PFSK-1 (cell line): ENCODE data around the gene WNK2.

ENCODE experiments used
- FOXP2 ChIP-seq: optimal IDR thresholded peaks from 2 replicates; pipeline ENCODE3; 2011; ENCODE audit warnings: borderline replicate concordance, control low read depth, inconsistent platforms; ENCODE audit not compliant: insufficient read depth; ENCODE audit errors: extremely low read length, extremely low read depth
- POLR2AphosphoS5 ChIP-seq: IDR thresholded peaks from 2 replicates; pipeline ENCODE4 v1.6.1; 2012; ENCODE audit warnings: low read depth, mild to moderate bottlenecking, control low read depth, low read length, moderate library complexity
- REST ChIP-seq, 2 experiments: IDR thresholded peaks; 2 replicates each; pipeline versions ENCODE4 v1.6.1 to v1.8.0; 2011 to 2012; ENCODE audit warnings: low read depth in 2 of 2, low read length in 2 of 2, control low read depth in 1 of 2, inconsistent platforms in 1 of 2, mild to moderate bottlenecking in 1 of 2, moderate library complexity in 1 of 2; ENCODE audit not compliant: insufficient read depth in 1 of 2
- SIN3A ChIP-seq: IDR thresholded peaks from 2 replicates; pipeline ENCODE4 v1.6.1; 2012; ENCODE audit warnings: mild to moderate bottlenecking, low read length, moderate library complexity, borderline replicate concordance; ENCODE audit not compliant: insufficient read depth
- TAF1 ChIP-seq: IDR thresholded peaks from 2 replicates; pipeline ENCODE4 v1.6.1; 2012; ENCODE audit warnings: low read length, control low read depth, borderline replicate concordance; ENCODE audit not compliant: insufficient read depth

Gene WNK2

GRCh38 chr9:93230601-93231000 lies 46.7 kb downstream of the WNK2 start:
- TF ChIP-seq FOXP2 (no peak), SIN3A (no peak), TAF1 (no peak), REST (IDR thresholded peaks at IDR 0.05; ENCODE audit: insufficient read depth in 1 of 2, low read depth in 2 of 2, low read length in 2 of 2) (no peak), POLR2AphosphoS5 (no peak)

DNA sequence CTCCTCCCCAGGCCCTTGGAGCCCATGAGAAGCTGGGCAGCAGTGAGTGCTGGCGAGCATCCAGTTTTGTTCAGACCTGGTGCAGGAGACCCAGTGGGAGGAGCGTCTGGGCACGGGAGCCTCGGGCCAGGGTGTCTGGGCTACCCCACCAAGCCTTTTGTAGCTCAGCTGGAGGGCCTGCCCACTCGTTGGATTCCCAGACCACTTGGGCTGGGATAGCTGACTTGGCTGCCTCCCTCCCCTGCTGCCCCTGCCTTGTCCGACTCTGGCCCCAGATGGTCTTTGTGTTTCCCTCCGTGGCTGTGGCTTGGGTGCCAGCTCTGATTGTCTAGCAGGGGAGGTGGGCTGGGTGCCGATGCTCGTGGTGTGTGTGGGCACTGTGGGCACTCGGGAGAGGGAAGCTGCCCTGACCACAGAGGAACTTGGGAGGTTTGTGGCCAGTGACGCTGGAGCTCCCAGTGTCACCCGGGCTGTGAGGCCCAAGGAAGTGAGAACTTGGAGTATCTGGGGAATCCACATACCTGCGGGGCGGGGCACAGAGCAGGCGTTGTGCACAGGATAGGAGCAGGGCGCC lies 47.3 kb downstream of the WNK2 start:
- TF ChIP-seq FOXP2 (no peak), POLR2AphosphoS5 (no peak), SIN3A (no peak), REST (IDR thresholded peaks at IDR 0.05; ENCODE audit: insufficient read depth in 1 of 2, low read depth in 2 of 2, low read length in 2 of 2) (no peak), TAF1 (no peak)

DNA sequence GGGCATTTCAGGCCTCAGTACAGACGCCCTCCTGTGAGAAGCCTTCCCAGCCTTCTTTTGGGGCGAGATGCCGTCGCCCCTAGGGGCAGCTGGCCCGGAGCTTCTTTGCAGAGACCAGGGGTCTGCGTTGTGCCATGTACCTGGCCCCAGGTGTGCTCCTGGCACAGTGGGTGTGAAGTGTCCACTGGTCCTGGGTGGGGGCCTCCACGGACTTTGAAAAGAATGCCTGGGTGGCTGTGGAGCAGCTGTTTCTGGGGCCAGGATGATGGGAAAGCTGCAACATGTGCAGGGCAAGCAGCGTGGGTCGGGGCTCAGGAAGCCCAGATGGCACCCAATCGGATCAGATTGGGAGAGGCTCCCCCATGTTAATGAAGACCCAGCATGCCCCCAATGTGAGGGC lies 47.8 kb downstream of the WNK2 start:
- TF ChIP-seq TAF1 (no peak), REST (IDR thresholded peaks at IDR 0.05; ENCODE audit: insufficient read depth in 1 of 2, low read depth in 2 of 2, low read length in 2 of 2) (no peak), SIN3A (no peak), FOXP2 (no peak), POLR2AphosphoS5 (no peak)

GRCh38 chr9:93232388-93232960 lies 48.5 kb downstream of the WNK2 start:
- TF ChIP-seq TAF1: no peak
- TF ChIP-seq SIN3A: no peak
- no peak for TF ChIP-seq REST (IDR thresholded peaks at IDR 0.05; ENCODE audit: insufficient read depth in 1 of 2, low read depth in 2 of 2, low read length in 2 of 2)

DNA sequence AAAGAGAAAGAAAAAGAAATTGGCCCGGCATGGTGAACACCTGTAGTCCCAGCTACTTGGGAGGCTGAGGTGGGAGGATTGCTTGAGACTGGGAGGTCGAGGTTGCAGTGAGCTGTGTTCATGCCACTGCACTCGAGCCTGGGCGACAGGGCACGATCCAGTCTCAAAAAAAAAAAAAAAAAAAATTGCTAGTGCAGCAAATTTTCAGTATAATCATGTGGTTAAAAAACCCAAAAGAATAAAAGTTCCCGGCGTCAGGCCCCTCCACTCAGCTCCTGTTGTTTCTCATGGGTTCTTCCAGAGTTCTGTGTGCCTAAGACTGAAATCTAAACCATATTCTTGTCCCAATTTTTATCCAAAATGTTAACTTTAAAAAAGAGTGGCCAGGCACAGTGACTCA lies 49.1 kb downstream of the WNK2 start:
- TF ChIP-seq TAF1 (no peak), FOXP2 (no peak), POLR2AphosphoS5 (no peak), SIN3A (no peak), REST (IDR thresholded peaks at IDR 0.05; ENCODE audit: insufficient read depth in 1 of 2, low read depth in 2 of 2, low read length in 2 of 2) (no peak)
